HCT116 (cell line): ENCODE results near the gene KCNN3. TPM values are rescaled to one million over a fixed set of nuclear protein-coding genes. Genes with fewer than 3 reads are reported as not detected.

Experiments
- ATAC-seq: fragments of 200-7000 bp; cut with Tn5 transposase; 2 replicates; pipeline ENCODE4 v1.9.1; 2020; ENCODE audit warnings: mild to moderate bottlenecking, moderate library complexity
- BruUV-seq: library from RNA; stranded (reverse); fragments of 400-500 nt; replicated peaks from 2 replicates; lab custom pipeline; 2021; lab: Mats Ljungman, UMichigan
- CTCF ChIA-PET: fragments of 300-600 bp; sonication (Branson Sonifier 250); formaldehyde crosslinking; loops from one replicate; lab custom pipeline; 2021; ENCODE audit warnings: antibody characterized with exemption; lab: Charles Lee
- POLR2A ChIA-PET: fragments of 300-600, 350-600 bp; sonication (Branson Sonifier 250); formaldehyde crosslinking; loops from one replicate; lab custom pipeline; 2021; ENCODE audit warnings: antibody characterized with exemption; lab: Charles Lee
- RAD21 ChIA-PET, 2 experiments: fragments of 300-600 bp; sonication (Branson Sonifier 250); formaldehyde crosslinking; loops; one replicate each; lab custom pipeline; 2023; ENCODE audit warnings: low total read pairs in 2 of 2; ENCODE audit not compliant: uncharacterized antibody in 2 of 2, unreplicated experiment in 2 of 2, low non-redundant PET in 1 of 2; lab: Charles Lee
- DNase-seq: peaks from one replicate; pipeline ENCODE4 v3.0.0-alpha.2; 2010; ENCODE audit warnings: low read depth, low spot score
- H2AFZ ChIP-seq: fragments of 200-600 bp; shearing (Covaris generic), sonication (generic); 2 replicates; pipeline ENCODE4 v1.6.1; 2017; ENCODE audit warnings: low read depth, mixed run types, mixed read lengths, antibody characterized with exemption, low read length; ENCODE audit not compliant: poor library complexity, severe bottlenecking
- H3K27ac ChIP-seq: 2 replicates; pipeline ENCODE4 v1.5.1; 2012; ENCODE audit warnings: low read depth, low read length
- H3K27me3 ChIP-seq: fragments of 200-600 bp; sonication (generic); 2 replicates; pipeline ENCODE4 v1.6.1; 2016; ENCODE audit warnings: mixed run types, low read length, mixed read lengths; ENCODE audit not compliant: insufficient read depth
- H3K36me3 ChIP-seq, 2 experiments: fragments of 200-500 bp in 1 of 2; fragments of 200-600 bp in 1 of 2; sonication (Bioruptor generic) in 1 of 2; sonication (generic) in 1 of 2; 2 replicates each; pipeline versions ENCODE4 v1.5.1 to v1.6.1; 2014 to 2016; ENCODE audit warnings: low read length in 2 of 2, inconsistent platforms in 1 of 2, mixed read lengths in 1 of 2, mixed run types in 1 of 2; ENCODE audit not compliant: insufficient read depth in 2 of 2, control insufficient read depth in 1 of 2
- H3K4me1 ChIP-seq, 2 experiments: fragments of 200-600 bp in 1 of 2; sonication (generic) in 1 of 2; 2 replicates each; pipeline versions ENCODE4 v1.5.1 to v1.6.1; 2012 to 2017; ENCODE audit warnings: low read length in 2 of 2, inconsistent platforms in 1 of 2, mild to moderate bottlenecking in 1 of 2, mixed read lengths in 1 of 2, mixed run types in 1 of 2, moderate library complexity in 1 of 2; ENCODE audit not compliant: insufficient read depth in 2 of 2, control insufficient read depth in 1 of 2
- H3K4me2 ChIP-seq: fragments of 200-600 bp; sonication (generic); 2 replicates; pipeline ENCODE4 v1.6.1; 2017; ENCODE audit warnings: mixed run types, low read length, mixed read lengths
- H3K4me3 ChIP-seq, 2 experiments: fragments of 200-600 bp in 1 of 2; sonication (generic) in 1 of 2; replicated peaks in 1 of 2; 2 replicates each; pipeline ENCODE4 v1.5.1; 2011 to 2016; ENCODE audit warnings: low read length in 2 of 2, control low read depth in 1 of 2, low read depth in 1 of 2, mild to moderate bottlenecking in 1 of 2, mixed read lengths in 1 of 2, mixed run types in 1 of 2
- H3K79me2 ChIP-seq: fragments of 200-600 bp; sonication (generic); 2 replicates; pipeline ENCODE4 v1.6.1; 2017; ENCODE audit warnings: mild to moderate bottlenecking, mixed run types, low read length, moderate library complexity, mixed read lengths; ENCODE audit not compliant: insufficient read depth
- H3K9ac ChIP-seq: fragments of 200-600 bp; sonication (generic); 2 replicates; pipeline ENCODE4 v1.6.1; 2016; ENCODE audit warnings: low read length, mixed read lengths
- H3K9me2 ChIP-seq: fragments of 200-600 bp; sonication (generic), shearing (Covaris generic); 2 replicates; pipeline ENCODE4 v1.6.1; 2017; ENCODE audit warnings: mixed run types, mild to moderate bottlenecking, moderate library complexity; ENCODE audit not compliant: insufficient read depth
- H3K9me3 ChIP-seq, 2 experiments: fragments of 200-500 bp in 1 of 2; fragments of 200-600 bp in 1 of 2; sonication (Bioruptor generic) in 1 of 2; sonication (generic) in 1 of 2; 2 replicates each; pipeline ENCODE4 v1.6.1; 2014 to 2017; ENCODE audit warnings: low read length in 2 of 2, mixed read lengths in 2 of 2, inconsistent platforms in 1 of 2, low read depth in 1 of 2, mild to moderate bottlenecking in 1 of 2, mixed run types in 1 of 2, moderate library complexity in 1 of 2; ENCODE audit not compliant: control insufficient read depth in 1 of 2, insufficient read depth in 1 of 2
- H4K20me1 ChIP-seq: fragments of 200-600 bp; sonication (generic), shearing (Covaris generic); 2 replicates; pipeline ENCODE4 v1.6.1; 2017; ENCODE audit warnings: mixed run types, mild to moderate bottlenecking, moderate library complexity; ENCODE audit not compliant: insufficient read depth
- ATF3 ChIP-seq: IDR thresholded peaks from 2 replicates; pipeline ENCODE4 v1.6.1; 2012
- CBX3 ChIP-seq: IDR thresholded peaks from 2 replicates; pipeline ENCODE4 v1.6.1; 2012; ENCODE audit warnings: low read depth
- CEBPB ChIP-seq: IDR thresholded peaks from 2 replicates; pipeline ENCODE4 v1.6.1; 2012; ENCODE audit warnings: low read depth
- CTCF ChIP-seq, 3 experiments: fragments of 200-600 bp in 1 of 3; sonication (generic) in 1 of 3; IDR thresholded peaks in 2 of 3; conservative IDR thresholded peaks in 1 of 3; 2 replicates each; pipeline ENCODE4 v1.5.1; 2012 to 2017; ENCODE audit warnings: low read depth in 2 of 3, low read length in 2 of 3, antibody characterized with exemption in 1 of 3, borderline replicate concordance in 1 of 3, control low read depth in 1 of 3, mild to moderate bottlenecking in 1 of 3, mixed read lengths in 1 of 3, mixed run types in 1 of 3, moderate library complexity in 1 of 3; ENCODE audit not compliant: insufficient read depth in 1 of 3
- ELF1 ChIP-seq: IDR thresholded peaks from 2 replicates; pipeline ENCODE4 v1.6.1; 2012; ENCODE audit warnings: low read depth, borderline replicate concordance
- EZH2phosphoT487 ChIP-seq: fragments of 200-600 bp; IDR thresholded peaks from 2 replicates; pipeline ENCODE4 v1.6.1; 2018; ENCODE audit warnings: antibody characterized with exemption, borderline replicate concordance
- FOSL1 ChIP-seq: IDR thresholded peaks from 2 replicates; pipeline ENCODE4 v1.6.1; 2012; ENCODE audit warnings: low read depth
- JUND ChIP-seq: IDR thresholded peaks from 2 replicates; pipeline ENCODE4 v1.6.1; 2012
- MAX ChIP-seq: IDR thresholded peaks from 2 replicates; pipeline ENCODE4 v1.6.1; 2012
- POLR2A ChIP-seq: IDR thresholded peaks from 2 replicates; pipeline ENCODE4 v1.7.0; 2011; ENCODE audit warnings: borderline replicate concordance; ENCODE audit not compliant: insufficient read depth, insufficient read length; ENCODE audit errors: extremely low read depth
- POLR2AphosphoS5 ChIP-seq: IDR thresholded peaks from 2 replicates; pipeline ENCODE4 v1.6.1; 2011; ENCODE audit warnings: mild to moderate bottlenecking, low read depth, low read length, moderate library complexity
- REST ChIP-seq: IDR thresholded peaks from 2 replicates; pipeline ENCODE4 v1.6.1; 2012; ENCODE audit warnings: low read depth
- SP1 ChIP-seq: IDR thresholded peaks from 2 replicates; pipeline ENCODE4 v1.6.1; 2012; ENCODE audit warnings: low read depth
- SRF ChIP-seq: IDR thresholded peaks from 2 replicates; pipeline ENCODE4 v1.6.1; 2012; ENCODE audit warnings: low read depth
- TCF7L2 ChIP-seq: IDR thresholded peaks from 2 replicates; pipeline ENCODE4 v1.7.0; 2011; ENCODE audit warnings: borderline replicate concordance, inconsistent platforms; ENCODE audit not compliant: insufficient read depth, insufficient read length; ENCODE audit errors: extremely low read depth
- ZBTB33 ChIP-seq: IDR thresholded peaks from 2 replicates; pipeline ENCODE4 v1.6.1; 2011; ENCODE audit warnings: mild to moderate bottlenecking, low read length, moderate library complexity; ENCODE audit not compliant: insufficient replicate concordance; ENCODE audit errors: extremely low read depth
- ZFX ChIP-seq: fragments of 450-650 bp; IDR thresholded peaks from 2 replicates; pipeline ENCODE4 v1.6.1; 2017
- intact Hi-C: fragments of 100-400 bp; cut with micrococcal nuclease; formaldehyde crosslinking; loops from 2 replicates; pipeline ENCODE4 v1.10.0; 2022
- total RNA-seq: library from RNA; stranded (reverse); gene quantifications from one replicate; pipeline ENCODE4 v1.2.1, GENCODE V29; 2021; ENCODE audit not compliant: unreplicated experiment

Gene KCNN3
- total RNA-seq, 1 experiment from 2014 or later = 1.1 TPM

- H4K20me1 ChIP-seq = no peaks in the 10 kb centered on the region
- no TSS peak for BruUV-seq
- H3K4me1 ChIP-seq = no peaks in the 10 kb centered on the region
- no peaks in the 10 kb centered on the region; the same call in 1 of the 2 replicates for H3K9me2 ChIP-seq
- H3K27me3 ChIP-seq = 0 out of 2 replicates have a peak, but pooled peaks cover 3% of the 10 kb centered on the region
- H3K36me3 ChIP-seq = no peaks in the 10 kb centered on the region
- intact Hi-C loops = no loop called here
- H2AFZ ChIP-seq = no peak overlapping the region
- no peak overlapping the region for H3K9ac ChIP-seq
- DNase-seq (no peak), ATAC-seq (no peak)
- TF ChIP-seq SP1 (no peak), JUND (no peak), SRF (no peak), CBX3 (no peak), CTCF (IDR thresholded peaks at IDR 0.05 in 2 of 3, conservative IDR thresholded peaks at IDR 0.05 in 1 of 3; ENCODE audit: borderline replicate concordance in 1 of 3, insufficient read depth in 1 of 3, low read depth in 2 of 3, low read length in 2 of 3) (no peak), REST (no peak), POLR2A (no peak), ELF1 (no peak), ZFX (no peak), ZBTB33 (no peak), EZH2phosphoT487 (no peak), TCF7L2 (no peak), MAX (no peak), ATF3 (no peak), FOSL1 (no peak), CEBPB (no peak), POLR2AphosphoS5 (no peak)
- H3K27ac ChIP-seq = no peak overlapping the region
- RAD21 ChIA-PET = no interaction called here
- POLR2A ChIA-PET = no interaction called here
- CTCF ChIA-PET = no interaction called here
- no peak overlapping the region for H3K4me3 ChIP-seq
- no peaks in the 10 kb centered on the region for H3K79me2 ChIP-seq
- H3K9me3 ChIP-seq = no peaks in the 10 kb centered on the region
- H3K4me2 ChIP-seq = no peak overlapping the region
Observed at GRCh38 chr1:154711416-154711815, 158.7 kb downstream of the KCNN3 start.
